HepG2 (cell line): ENCODE data around the gene RIF1. TPM values are rescaled to one million over a fixed set of nuclear protein-coding genes. Genes with fewer than 3 reads are reported as not detected.

Source experiments
- microRNA-seq: library from miRNA; unstranded; fragments of <30 nt; microRNA quantifications from one replicate; pipeline ENCODE4, GENCODE V29; 2020
- polyA plus RNA-seq, 8 experiments: library from polyadenylated mRNA; depleted of rRNA in 3 of 8; stranded (reverse) in 7 of 8; unstranded in 1 of 8; fragments of >200 nt; fragmentation: Illumina TruSeq in 4 of 8; extraction: Trizol in 4 of 8; gene quantifications; 2 replicates each; pipeline versions ENCODE4 v1.2.1 to v1.2.3, GENCODE V29; 2011 to 2016; ENCODE audit warnings: low read depth in 4 of 8, missing spikeins in 1 of 8, mixed read lengths in 1 of 8; ENCODE audit not compliant: insufficient read depth in 1 of 8
- small RNA-seq, 3 experiments: library from RNA; depleted of rRNA; stranded (forward); fragments of <200 nt; gene quantifications; one replicate each; pipeline ENCODE3, GENCODE V24; 2012; ENCODE audit warnings: low read depth in 2 of 3, low replicate concordance in 1 of 3; ENCODE audit not compliant: insufficient read length in 3 of 3, insufficient read depth in 2 of 3
- total RNA-seq, 5 experiments: library from RNA; depleted of rRNA; stranded (reverse); fragments of >200 nt; fragmentation: Illumina TruSeq; extraction: Trizol; gene quantifications; 2 replicates each; pipeline ENCODE4 v1.2.3, GENCODE V29; 2016; ENCODE audit warnings: low read depth in 1 of 5

RIF1 gene
- total and polyA plus RNA-seq, 2 of the 13 experiments (the other 11 are each of a cell fraction or from before 2014, with no cell fraction given), result 12.1 to 73.6 TPM

Small RNAs within 50 kb of the gene (microRNA-seq; reads per million reads assigned to microRNA genes)
- gene MIR4773-1 (not detected), gene MIR4773-2 (not detected)

Small RNAs within 50 kb of the gene (small RNA-seq; reads per million reads assigned to genes)
- gene MIR4773-1, result 0 reads per million in 3 experiments
- 0 to 0.97 (median 0) reads per million in 3 experiments for gene RN7SL124P

Other genes starting within 250 kb of the RIF1 start
- gene RBM43, start 148.0 kb upstream of the RIF1 start, total RNA-seq (2016; rRNA removed; fragmentation: Illumina TruSeq; extraction: Trizol), result 0.31 and 0.52 TPM in 2 replicates
- 0.57 and 0.70 TPM in 2 replicates for gene RBM43, start 148.0 kb upstream of the RIF1 start, polyA plus RNA-seq (2011; rRNA removed)
- 3.9 and 4.4 TPM in 2 replicates for gene NMI, start 120.2 kb upstream of the RIF1 start, total RNA-seq (2016; rRNA removed; fragmentation: Illumina TruSeq; extraction: Trizol)
- 0.42 and 0.64 TPM in 2 replicates for gene NMI, start 120.2 kb upstream of the RIF1 start, polyA plus RNA-seq (2011; rRNA removed)
- gene TNFAIP6, start 52.3 kb upstream of the RIF1 start, total RNA-seq (2016; rRNA removed; fragmentation: Illumina TruSeq; extraction: Trizol), result not detected in 2 replicates
- not detected in 2 replicates for gene TNFAIP6, start 52.3 kb upstream of the RIF1 start, polyA plus RNA-seq (2011; rRNA removed)